Upper lobe of left lung (tissue), 4 donors: ENCODE measurements around the gene PKP1.

Experiments used
- CTCF ChIP-seq, 6 experiments: fragments of 450-650 bp in 4 of 6; fragments of 200-600 bp in 2 of 6; sonication (generic) in 2 of 6; IDR thresholded peaks; one replicate each; pipeline ENCODE4 v1.5.1; 2016 to 2019; ENCODE audit warnings: antibody characterized with exemption in 6 of 6
- EP300 ChIP-seq, 4 donors: sonication (generic); formaldehyde crosslinking; IDR thresholded peaks; one replicate each; pipeline ENCODE4 v1.5.1; 2017; ENCODE audit warnings: antibody characterized with exemption in 4 of 4, control low read depth in 2 of 4
- POLR2A ChIP-seq, 4 donors: fragments of 450-650 bp; IDR thresholded peaks; one replicate each; pipeline ENCODE4 v1.5.1; 2016 to 2017; ENCODE audit warnings: antibody characterized with exemption in 4 of 4, mild to moderate bottlenecking in 2 of 4
- POLR2AphosphoS5 ChIP-seq, 2 donors: sonication (generic); formaldehyde crosslinking; IDR thresholded peaks; one replicate each; pipeline ENCODE4 v1.5.1; 2017; ENCODE audit warnings: antibody characterized with exemption in 2 of 2

GRCh38 chr1:201295346-201295745 is 12.0 kb downstream of the PKP1 start:
- TF ChIP-seq POLR2A (IDR thresholded peaks at IDR 0.05), result no peak
- TF ChIP-seq CTCF (IDR thresholded peaks at IDR 0.05), result no peak
- TF ChIP-seq POLR2AphosphoS5 (IDR thresholded peaks at IDR 0.05), result no peak
- no peak for TF ChIP-seq EP300 (IDR thresholded peaks at IDR 0.05)
